ENCODE measurements around the gene TRAK2.
"Not testable (repeated sequence)": the region's sequence is repeated elsewhere in the genome, so short reads cannot be mapped to it uniquely, and the experiment has no call there.

TRAK2 gene, protein sequence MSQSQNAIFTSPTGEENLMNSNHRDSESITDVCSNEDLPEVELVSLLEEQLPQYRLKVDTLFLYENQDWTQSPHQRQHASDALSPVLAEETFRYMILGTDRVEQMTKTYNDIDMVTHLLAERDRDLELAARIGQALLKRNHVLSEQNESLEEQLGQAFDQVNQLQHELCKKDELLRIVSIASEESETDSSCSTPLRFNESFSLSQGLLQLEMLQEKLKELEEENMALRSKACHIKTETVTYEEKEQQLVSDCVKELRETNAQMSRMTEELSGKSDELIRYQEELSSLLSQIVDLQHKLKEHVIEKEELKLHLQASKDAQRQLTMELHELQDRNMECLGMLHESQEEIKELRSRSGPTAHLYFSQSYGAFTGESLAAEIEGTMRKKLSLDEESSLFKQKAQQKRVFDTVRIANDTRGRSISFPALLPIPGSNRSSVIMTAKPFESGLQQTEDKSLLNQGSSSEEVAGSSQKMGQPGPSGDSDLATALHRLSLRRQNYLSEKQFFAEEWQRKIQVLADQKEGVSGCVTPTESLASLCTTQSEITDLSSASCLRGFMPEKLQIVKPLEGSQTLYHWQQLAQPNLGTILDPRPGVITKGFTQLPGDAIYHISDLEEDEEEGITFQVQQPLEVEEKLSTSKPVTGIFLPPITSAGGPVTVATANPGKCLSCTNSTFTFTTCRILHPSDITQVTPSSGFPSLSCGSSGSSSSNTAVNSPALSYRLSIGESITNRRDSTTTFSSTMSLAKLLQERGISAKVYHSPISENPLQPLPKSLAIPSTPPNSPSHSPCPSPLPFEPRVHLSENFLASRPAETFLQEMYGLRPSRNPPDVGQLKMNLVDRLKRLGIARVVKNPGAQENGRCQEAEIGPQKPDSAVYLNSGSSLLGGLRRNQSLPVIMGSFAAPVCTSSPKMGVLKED

DNA sequence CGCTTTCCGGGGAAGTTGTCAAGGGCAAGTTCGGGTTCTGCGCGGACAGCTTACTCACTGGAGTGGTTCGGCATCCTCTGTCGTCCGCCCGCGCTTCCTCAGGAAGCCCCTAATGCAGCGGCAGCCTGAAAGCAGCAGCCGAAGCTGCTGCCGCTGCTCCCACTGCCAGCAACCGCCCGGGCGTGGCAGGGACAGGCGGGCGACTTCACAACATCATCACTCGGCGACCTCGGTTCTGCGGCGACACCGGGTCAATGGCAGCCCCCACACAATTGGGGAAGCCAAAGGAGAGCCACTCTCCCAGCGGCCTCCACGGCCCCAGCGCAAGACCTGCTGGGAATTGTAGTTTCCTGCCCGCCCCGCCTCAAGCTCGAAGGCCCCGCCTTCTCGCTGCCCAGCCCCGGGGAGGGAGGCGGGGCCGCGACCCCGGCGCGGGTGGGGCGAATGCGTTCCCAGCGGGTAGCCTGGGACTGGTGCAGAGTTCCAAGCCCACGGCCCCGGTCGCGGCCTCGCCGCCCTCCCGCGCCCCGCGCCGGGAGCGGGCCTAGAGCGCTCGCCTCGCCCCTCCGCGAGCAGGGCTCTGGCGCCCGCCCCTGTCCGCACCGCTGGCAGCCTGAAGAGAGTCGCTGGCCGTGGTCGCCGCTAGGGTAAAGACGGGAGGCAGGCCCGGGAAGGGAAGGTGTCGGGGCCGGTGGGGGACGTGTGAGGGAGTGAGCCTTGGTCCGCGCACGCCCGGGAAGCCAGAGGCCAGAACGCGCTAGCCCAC, at the start of gene TRAK2, which contains the start of gene STRADB:
Gene TRAK2 (minus strand): TSS at position 167 of the 766 bp plus-strand sequence. CDS start 30,951 bp downstream, outside the sequence.
Gene STRADB (plus strand): TSS at position 449 of the 766 bp plus-strand sequence. CDS start 3,101 bp downstream, outside the sequence.
- peak; percentile 98 for DNase-seq (ENCODE audit: low read depth, low spot score)

DNA sequence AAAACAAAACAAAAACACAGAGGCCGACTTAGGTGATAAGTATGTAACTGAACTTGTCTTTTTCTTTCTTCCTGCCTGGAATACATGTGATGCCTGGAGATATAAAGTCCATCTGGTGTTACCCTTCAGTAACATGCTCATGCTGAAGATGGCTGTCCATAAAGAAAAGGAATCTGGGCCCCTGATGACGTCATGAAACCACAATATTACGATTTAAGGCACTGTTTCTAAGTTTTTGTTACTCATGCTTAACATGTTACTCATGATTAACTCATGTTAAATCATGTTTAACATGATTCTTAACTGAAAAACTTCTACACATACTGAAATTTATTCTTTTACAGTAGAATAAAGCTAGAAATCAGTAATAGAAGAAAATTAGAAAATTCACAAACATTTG, 49.3 kb upstream of the TRAK2 start:
- peak; percentile 4 for DNase-seq (ENCODE audit: low read depth, low spot score)

DNA sequence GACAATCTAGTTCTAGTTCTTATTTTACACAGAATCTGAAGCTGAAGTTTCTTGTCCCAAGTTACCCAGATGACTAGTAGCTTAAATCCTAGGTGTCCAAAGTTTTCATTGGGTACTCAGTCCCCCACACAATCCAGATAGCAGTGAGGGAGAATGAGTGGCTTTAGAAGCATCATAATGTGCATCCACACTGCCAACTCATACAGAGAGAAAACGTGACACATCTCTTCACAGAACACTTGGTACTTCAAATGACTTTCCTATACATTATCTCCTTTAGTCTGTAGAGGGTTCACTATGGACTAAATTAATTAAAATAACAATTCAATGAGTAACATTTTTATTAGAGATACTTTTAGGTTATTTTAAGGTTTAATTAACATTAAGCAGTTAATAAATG, 45.5 kb upstream of the TRAK2 start:
- DNase-seq (ENCODE audit: low read depth, low spot score): no peak

DNA sequence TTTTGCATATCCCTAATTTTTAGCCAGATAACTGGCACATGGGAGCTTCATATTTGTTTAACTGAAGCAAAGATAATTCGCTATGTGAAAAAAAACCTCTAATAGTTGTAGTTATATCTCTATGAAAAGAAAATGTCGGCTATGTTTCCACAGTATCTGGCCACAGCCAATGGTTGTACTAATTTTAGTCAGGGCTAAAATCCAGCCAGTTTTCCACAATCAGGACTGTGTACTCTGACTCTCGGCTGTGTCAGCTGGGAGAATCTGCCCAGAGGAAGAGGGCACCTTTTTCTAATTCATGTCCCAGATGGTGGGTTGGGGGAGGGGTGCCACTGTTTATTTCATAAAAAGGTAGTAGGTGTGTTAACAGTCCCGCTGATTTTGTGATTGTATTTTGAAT, 39.0 kb upstream of the TRAK2 start:
- no peak for DNase-seq (ENCODE audit: low read depth, low spot score)

DNA sequence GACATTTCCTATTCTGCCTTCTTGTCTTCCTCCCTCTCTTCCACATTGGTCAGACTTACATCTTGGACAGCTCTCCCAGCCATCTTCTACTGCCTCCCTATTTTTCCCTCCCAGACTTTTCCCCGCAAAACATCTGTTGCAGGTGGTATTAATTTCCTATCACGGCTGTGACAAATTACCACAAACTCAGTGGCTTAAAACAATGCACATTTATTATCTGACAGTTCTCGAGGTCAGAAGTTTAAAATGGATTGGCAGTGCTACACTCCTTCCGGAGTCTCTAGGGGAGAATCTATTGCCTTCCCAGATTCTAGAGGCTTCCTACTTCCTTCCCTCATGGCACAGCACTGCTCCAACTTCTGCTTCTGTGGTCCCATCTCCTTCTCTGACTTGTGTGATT, 33.5 kb upstream of the TRAK2 start:
- DNase-seq (ENCODE audit: low read depth, low spot score): no peak

DNA sequence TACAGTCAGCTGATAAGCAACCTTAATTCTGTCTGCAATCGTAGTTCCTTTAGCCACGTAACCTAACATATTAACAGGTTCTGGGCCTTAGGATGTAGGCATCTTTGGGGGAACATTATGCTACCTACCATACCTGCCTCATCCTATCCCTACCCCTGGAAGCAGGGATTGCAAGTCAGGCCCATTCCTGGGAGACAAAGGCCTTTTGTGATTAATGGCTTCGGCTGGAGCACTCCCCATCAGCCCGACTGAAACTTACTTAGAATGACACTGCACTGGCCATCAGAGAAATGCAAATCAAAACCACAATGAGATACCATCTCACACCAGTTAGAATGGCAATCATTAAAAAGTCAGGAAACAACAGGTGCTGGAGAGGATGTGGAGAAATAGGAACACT, 32.5 kb upstream of the TRAK2 start:
- DNase-seq (ENCODE audit: low read depth, low spot score): not testable (repeated sequence)

DNA sequence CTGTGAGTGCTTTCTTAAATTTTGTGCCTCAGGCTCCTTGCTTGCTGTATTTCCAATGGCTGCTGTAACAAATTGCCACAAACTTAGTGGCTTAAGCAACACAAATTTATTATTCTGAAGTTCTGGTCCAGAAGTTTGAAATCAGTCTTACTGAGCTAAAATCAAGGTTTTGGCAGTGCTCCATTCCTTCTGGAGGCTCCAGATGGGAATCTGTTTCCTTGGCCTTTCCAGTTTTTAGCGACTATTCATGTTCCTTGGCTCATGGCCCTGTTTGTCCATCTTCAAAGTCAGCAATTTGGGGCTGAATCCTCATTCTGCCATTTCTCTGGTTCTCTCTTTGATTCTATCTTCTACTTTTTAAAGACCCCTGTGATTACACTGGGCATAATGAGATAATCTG, 32.1 kb upstream of the TRAK2 start:
- no peak for DNase-seq (ENCODE audit: low read depth, low spot score)

DNA sequence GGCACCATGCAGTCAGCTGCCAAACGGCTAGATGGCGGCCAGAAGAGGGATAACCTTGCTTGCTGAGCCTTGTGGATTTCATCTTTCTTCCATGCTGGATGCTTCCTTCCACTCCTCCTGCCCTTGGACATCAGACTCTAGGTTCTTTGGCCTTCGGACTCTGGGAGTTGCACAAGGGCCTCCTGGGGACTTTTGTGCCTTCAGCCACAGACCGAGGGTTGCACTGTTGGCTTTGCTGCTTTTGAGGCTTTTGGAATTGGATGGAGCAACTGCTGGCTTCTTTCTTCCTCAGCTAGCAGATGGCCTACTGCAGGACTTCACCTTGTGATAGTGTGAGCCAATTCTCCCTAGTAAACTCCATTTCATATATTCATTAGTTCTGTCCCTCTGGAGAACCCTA, 31.3 kb upstream of the TRAK2 start:
- DNase-seq (ENCODE audit: low read depth, low spot score): no peak

DNA sequence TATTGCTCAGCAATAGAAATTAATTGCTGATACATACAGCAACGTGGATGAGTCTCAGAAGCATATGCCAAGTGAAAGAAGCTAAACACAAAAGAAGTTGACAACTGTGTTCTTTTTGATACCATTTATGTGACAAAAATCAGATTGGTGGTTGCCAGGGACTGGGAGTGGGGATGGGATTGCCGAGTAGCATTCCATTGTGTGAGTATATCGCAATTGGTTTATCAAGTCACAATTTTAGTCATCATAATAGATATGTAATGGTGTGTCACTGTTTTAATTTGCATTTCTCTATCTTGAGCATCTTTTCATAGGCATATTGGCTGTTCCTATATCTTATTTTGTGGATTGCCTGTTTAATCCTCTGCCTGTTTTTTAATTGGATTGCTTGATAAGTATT, 21.2 kb upstream of the TRAK2 start:
- DNase-seq (ENCODE audit: low read depth, low spot score): no peak

DNA sequence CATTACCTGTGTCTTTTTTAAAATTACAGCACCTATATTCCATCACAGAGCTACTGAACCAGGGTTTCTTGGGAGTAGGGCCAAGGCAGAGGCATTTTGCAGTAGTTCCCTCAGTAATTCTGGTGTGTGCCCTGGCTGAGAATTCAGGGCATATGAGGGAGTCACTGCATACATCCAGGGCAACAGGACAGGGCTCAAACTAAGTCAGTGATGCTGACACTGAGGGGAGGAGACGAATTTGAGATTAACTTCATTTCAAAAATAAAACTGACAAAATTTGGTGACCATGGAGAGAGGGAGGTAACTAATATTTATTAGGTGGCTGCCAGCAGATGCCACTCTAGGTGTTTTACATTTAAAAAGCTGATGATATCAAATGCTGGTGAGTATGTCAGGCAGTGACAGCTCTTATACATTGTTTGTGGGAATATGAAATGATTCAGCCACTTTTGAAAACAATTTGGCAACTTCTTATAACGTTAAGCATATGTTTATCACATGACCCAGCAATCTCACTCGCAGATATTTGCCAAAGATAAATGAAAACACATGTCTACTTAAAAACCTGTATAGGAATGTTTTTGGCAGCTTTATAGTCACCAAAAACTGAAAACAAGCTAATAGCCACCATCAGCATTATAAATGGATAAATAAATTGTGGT, 20.6 kb upstream of the TRAK2 start:
- DNase-seq (ENCODE audit: low read depth, low spot score): no peak

DNA sequence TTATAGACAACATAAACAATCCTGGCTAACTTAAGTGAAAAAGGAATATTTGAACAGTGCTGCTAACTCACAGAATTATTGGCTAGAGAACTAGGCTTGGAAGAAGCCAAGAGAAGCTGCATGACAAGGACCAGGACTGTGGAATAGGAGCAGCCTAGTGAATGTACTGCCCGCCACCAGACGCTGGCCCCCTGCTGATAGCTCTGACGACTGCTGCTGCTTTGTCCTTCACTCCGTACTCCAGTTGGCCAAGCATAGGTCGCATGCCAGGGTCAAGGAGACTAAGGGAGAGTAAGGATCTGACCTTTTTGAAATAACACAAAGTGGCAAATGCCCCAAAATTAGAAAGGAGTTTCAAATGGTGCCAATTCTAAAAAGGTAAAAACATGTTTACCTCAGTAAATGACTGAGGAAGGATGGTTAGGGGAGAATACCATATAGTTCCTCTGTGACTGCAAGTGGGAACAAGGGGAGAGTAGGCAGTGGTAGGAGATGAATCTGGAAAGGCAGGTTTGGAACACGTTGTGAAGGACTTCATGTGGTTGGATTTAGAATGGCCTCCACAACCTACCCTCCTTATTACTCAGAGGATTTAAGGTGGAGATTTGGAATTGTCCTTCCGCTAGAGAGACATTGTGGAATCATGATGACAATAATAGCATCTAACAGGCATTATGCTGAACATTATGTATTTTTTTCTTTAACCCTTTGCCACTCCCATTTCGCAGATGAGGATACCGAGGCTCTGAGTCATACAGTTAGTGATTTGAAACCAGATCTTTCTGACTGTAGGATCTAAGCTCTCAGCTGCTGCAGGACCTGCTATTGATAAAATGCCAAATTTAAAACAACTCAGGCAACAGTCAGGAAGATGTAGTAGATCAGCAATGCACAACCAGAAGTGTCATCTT, 19.8 kb upstream of the TRAK2 start:
- no peak for DNase-seq (ENCODE audit: low read depth, low spot score)

DNA sequence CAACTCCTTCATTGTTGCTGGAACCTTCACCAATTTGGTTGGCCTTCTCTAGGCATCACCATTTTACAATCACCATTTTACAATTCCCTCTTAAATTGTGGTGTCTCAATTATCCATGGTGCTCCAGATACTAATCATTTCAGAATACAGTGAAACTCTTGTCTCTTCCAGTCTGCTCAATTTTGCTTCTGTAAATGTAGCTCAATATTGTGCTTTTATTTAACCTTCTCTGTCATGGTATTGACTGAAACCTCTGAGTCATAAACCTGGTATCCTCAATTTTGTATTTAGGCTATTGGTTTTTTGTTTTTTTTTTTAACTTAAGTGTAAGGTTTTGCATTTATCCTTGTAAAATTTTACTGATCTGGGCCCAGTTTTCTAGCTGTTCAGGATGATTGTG, 16.4 kb upstream of the TRAK2 start:
- no peak for DNase-seq (ENCODE audit: low read depth, low spot score)

DNA sequence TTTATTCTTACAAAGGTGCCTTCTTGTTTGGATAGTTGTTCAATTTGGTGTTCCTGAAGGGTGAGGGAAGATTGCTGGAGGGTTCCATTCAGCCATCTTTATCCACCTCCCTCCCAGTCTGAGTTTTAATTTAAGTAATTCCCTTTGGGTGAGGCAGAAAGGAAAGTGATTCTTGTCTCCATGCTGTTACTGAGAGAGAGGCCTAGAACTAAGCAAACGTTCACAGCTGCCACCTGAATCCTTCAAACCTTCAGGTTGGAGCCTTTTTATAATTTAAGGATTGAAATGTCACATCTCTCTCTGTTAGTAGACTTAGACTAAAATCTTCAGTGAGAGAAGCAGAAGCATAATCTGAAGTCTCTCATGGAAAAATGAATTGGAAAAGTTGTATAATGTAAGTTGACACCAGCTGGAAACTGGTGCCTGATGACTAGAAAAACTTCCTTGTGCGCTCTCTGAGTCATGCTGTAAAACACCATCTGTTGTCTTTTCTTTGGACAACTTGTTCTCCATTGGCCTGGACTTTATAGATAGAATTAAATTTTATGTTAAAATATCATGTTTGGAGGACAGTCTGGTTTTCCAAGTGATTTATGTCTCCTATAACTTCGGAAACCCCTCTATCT, 14.9 kb upstream of the TRAK2 start:
- DNase-seq (ENCODE audit: low read depth, low spot score): peak; percentile 55

DNA sequence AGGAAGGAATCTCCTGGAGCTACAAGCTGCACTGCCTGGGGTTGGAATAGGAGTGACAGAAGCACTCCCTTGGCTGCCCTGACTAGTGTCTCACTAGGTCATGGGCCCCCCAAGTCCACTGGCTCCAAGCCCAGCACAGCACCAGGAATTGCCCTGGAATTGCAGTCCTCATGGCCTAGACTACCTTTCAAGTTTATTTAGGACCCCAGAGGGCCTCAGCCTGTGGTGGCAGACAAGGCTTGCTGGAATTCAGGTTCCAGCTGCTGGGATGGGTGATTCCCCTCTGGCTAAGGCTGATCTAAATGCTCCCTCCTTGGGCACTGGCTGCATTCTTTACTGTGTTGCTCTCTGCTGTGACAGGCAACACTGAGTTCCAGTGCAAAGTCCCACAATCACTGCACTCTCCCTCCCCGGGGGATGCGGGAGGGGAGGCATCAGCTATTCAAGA, 14.3 kb upstream of the TRAK2 start:
- no peak for DNase-seq (ENCODE audit: low read depth, low spot score)

DNA sequence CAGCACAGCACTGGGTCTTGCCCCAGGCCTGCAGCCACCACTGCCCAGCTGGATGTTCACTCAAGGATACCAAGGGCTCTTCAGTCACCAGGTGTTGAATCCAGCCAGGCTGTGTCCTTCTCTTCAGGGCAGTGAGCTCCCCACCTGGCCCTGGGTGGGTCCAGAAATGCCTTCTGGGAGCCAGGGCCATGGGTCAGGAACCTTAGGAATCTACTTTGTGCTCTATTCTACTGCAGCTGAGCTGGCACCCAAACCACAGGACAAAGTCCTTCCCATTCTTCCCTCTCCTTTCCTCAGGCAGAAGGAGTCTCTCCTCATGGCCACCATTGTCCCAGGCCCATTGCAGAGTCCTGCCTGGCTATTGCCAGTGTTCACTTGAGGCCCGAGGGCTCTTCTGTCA, 13.3 kb upstream of the TRAK2 start:
- no peak for DNase-seq (ENCODE audit: low read depth, low spot score)

DNA sequence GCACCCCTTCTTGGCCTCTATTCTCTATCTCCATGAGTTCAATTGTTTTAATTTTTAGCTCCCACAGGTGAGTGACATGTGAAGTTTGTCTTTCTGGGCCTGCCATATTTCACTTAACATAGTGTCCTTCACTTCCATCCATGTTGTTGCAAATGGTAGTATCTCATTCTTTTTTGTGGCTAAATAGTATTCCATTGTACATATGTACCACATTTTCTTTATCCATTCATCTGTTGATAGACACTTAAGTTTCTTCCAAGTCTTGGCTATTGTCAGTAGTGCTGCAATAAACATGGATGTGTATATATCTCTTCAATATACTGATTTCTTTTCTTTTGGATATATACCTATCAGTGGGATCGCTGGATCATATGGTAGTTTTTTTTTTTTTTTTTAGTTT, 9.3 kb upstream of the TRAK2 start:
- DNase-seq (ENCODE audit: low read depth, low spot score): no peak

DNA sequence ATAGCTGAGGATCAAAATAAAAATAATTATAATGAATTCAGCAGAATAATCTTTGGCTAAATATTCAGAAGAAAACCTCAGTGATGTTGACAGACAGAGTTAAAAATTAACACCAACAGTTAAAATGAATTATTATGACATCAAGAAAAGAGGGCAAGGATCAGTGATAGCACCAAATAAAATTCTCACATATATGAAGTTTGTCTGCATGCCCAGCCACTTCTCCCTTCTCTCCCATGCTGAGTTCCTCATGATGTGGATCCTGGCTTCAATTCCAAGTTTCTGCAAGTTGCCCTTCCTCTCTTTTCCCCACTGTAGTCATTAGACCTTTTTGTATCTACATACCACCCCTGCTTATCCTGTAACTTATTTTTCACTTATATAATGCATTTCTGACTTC, 7.1 kb upstream of the TRAK2 start:
- no peak for DNase-seq (ENCODE audit: low read depth, low spot score)

DNA sequence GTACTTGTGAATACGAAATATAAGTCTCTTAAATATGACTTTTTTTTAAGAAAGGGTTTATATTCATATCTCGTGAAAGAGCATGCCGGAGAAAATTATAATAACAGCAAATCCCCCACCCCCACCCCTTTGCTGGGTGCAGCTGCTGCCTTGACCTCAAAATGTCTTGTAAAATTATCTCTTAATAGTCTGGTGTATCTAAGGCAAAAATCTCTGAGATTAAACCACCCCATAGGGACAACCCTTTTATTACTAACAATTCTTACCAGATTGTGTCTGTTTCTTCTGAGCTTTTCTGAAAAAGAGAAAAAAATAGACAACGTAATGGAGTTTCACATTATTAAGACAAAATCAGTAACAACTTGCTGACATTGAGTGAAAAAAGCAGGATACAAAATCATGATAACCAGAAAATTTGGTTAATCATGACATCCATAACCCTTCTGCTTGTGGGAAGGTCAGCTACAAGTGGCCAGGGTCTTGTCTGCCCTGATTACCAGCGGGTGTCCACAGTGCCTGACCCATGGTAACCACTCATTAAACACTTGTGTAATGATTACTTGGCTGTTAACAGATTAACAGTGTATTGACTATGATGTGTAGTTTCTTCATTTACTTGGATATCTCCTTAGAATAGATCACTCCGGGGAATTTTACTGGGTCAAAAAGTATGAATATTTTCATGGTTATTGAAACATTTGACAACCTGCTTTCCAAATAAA, 1.8 kb upstream of the TRAK2 start:
- DNase-seq (ENCODE audit: low read depth, low spot score): no peak
